ENCODE measurements around the gene TNIP2.
"Not testable (repeated sequence)": the region's sequence is repeated elsewhere in the genome, so short reads cannot be mapped to it uniquely, and the experiment has no call there.

TNIP2 gene

DNA sequence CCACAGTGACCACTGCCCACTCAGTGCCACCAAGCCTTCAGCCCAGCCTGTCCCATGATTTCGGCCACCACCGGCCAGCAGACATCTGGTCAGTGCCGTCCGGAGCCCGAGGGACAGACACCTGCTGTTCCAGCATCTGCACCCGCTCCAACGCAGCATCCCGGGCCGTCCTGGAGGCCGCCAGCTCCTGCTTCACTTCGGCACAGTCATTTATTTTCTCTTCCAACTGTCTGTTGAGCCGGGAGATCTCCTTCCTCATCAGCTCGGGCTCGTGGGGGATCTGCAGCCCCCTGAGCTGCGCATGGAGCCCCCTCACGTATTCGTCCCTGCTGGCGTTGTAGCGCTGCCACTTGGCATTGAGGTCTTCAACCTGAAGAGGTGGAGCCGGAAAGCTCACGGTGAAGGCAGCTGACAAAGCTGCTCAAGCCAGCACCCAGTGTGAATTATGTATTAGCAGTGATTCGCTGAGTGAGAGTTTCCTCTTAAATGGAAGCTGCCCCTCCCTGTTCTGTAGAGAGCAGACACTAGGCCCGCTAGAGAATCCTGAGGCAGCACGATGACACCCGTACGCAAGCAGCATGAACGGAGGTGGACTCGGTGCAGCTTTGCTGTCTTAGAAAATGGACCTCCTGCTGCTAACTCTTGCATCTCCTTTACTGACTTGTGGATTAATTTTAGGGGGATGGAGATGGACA, 11.4 kb downstream of the TNIP2 start:
- DNase-seq (ENCODE audit: insufficient read length, low spot score): no peak
- no peak for FAIRE-seq
- TF ChIP-seq, protein P1, sequence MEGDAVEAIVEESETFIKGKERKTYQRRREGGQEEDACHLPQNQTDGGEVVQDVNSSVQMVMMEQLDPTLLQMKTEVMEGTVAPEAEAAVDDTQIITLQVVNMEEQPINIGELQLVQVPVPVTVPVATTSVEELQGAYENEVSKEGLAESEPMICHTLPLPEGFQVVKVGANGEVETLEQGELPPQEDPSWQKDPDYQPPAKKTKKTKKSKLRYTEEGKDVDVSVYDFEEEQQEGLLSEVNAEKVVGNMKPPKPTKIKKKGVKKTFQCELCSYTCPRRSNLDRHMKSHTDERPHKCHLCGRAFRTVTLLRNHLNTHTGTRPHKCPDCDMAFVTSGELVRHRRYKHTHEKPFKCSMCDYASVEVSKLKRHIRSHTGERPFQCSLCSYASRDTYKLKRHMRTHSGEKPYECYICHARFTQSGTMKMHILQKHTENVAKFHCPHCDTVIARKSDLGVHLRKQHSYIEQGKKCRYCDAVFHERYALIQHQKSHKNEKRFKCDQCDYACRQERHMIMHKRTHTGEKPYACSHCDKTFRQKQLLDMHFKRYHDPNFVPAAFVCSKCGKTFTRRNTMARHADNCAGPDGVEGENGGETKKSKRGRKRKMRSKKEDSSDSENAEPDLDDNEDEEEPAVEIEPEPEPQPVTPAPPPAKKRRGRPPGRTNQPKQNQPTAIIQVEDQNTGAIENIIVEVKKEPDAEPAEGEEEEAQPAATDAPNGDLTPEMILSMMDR (IDR thresholded peaks at IDR 0.05; ENCODE audit: insufficient read depth, missing control alignments): no peak

DNA sequence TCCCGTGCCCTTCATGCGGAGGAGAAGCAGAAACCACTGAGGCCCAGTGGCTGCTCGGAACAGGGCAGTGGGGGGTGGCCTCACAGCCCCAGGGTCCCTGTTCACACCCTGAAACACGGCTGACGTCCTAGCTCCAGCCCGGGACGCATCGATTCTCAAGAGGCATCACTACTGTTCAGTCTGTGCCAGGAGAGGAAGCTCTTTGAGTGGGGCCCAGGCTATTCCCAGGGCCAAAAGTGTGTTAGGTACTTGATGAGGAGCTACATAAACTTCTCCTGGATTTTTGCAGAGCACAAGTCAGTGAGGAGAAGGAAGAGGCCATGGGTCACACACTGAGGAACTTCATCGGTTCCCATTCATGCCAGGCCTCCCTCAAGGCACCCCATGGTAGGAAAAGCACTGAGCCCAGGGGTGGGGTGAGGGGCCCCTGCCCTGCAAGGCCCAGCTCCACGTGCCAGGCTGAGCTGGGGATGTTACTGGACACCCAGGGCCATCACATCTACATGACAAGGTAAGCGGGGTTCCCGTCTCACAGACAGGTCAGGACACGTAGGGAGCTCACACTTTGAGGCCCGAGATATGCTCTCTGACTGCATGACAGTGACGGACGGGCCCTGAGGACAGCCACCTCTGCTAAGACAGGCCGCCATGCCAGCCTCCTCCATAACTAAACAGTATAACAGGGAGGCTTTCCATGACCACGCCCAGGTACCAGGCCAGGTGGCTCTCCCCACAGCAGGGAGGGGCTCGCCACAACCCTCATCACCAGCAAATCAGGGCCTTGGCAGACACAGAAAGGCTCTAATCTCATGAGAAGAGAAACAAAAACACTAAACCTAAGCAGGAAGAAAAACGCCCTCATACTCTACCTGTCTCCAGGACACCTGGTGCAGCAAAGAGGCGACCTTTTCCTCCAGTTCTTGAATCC, 12.4 kb downstream of the TNIP2 start:
- DNase-seq (ENCODE audit: insufficient read length, low spot score): peak; percentile 10
- TF ChIP-seq, protein P1 (IDR thresholded peaks at IDR 0.05; ENCODE audit: insufficient read depth, missing control alignments): no peak
- FAIRE-seq: no peak

- FAIRE-seq (no peak), DNase-seq (ENCODE audit: insufficient read length, low spot score) (peak; percentile 14)
- TF ChIP-seq, protein P1 (IDR thresholded peaks at IDR 0.05; ENCODE audit: insufficient read depth, missing control alignments): no peak
Observed at GRCh38 chr4:2742823-2743517, 13.2 kb downstream of the TNIP2 start.

- TF ChIP-seq, protein P1 (IDR thresholded peaks at IDR 0.05; ENCODE audit: insufficient read depth, missing control alignments): no peak
- no peak for FAIRE-seq
- no peak for DNase-seq (ENCODE audit: insufficient read length, low spot score)
Observed at GRCh38 chr4:2742081-2742822, 13.9 kb downstream of the TNIP2 start.

GRCh38 chr4:2741626-2742025, 14.5 kb downstream of the TNIP2 start:
- FAIRE-seq (no peak), DNase-seq (ENCODE audit: insufficient read length, low spot score) (no peak)
- TF ChIP-seq, protein P1 (IDR thresholded peaks at IDR 0.05; ENCODE audit: insufficient read depth, missing control alignments): no peak

GRCh38 chr4:2738296-2738695, 17.8 kb downstream of the TNIP2 start:
- not testable (repeated sequence) for DNase-seq (ENCODE audit: insufficient read length, low spot score); FAIRE-seq

DNA sequence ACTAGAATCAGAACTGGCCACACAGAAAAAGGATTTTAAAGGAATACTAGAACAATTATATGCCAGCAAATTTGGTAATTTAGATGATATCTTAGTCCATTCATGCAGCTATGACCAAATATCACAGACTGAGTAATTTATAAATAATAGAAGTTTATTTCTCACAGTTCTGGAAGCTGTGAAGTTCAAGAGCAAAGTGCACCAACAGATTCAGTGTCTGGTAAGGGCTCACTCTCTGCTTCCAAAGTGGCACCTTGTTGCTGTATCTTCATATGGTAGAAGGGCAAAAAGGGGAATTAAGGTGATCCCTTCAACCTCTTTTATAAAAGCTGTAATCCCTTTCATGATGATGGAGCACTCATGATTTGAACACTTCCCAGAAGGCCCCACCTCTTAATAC, 20.3 kb downstream of the TNIP2 start:
- TF ChIP-seq, protein P1 (IDR thresholded peaks at IDR 0.05; ENCODE audit: insufficient read depth, missing control alignments): no peak
- DNase-seq (ENCODE audit: insufficient read length, low spot score) (no peak), FAIRE-seq (no peak)

Data from D721Med (cell line).